ENCODE measurements around the gene GABRG3. TPM values are rescaled to one million over a fixed set of nuclear protein-coding genes. Genes with fewer than 3 reads are reported as not detected.

Gene GABRG3
- polyA plus RNA-seq (2013, experiment 1 of 2; ENCODE audit: insufficient read length): 0.16 TPM
- polyA plus RNA-seq (2013, experiment 2 of 2; ENCODE audit: insufficient read length): 0.32 TPM

- peak; percentile 22 for DNase-seq
Observed at GRCh38 chr15:26970712-26971210, at the start of gene GABRG3. TSS of gene GABRG3 (plus strand) at chr15:26971181.

GRCh38 chr15:26921433-26921832, 49.5 kb upstream of the GABRG3 start:
- no peak for DNase-seq

GRCh38 chr15:26926081-26926480, 44.9 kb upstream of the GABRG3 start:
- no peak for DNase-seq

GRCh38 chr15:26928051-26928450, 42.9 kb upstream of the GABRG3 start:
- DNase-seq: peak; percentile 6

GRCh38 chr15:26929588-26929987, 41.4 kb upstream of the GABRG3 start:
- no peak for DNase-seq

- no peak for DNase-seq
Observed at GRCh38 chr15:26934848-26935247, 36.1 kb upstream of the GABRG3 start.

- no peak for DNase-seq
Observed at GRCh38 chr15:26935322-26935721, 35.7 kb upstream of the GABRG3 start.

GRCh38 chr15:26936502-26936901, 34.5 kb upstream of the GABRG3 start:
- no peak for DNase-seq

- no peak for DNase-seq
Observed at GRCh38 chr15:26937134-26937533, 33.8 kb upstream of the GABRG3 start.

- DNase-seq: no peak
Observed at GRCh38 chr15:26939398-26939797, 31.6 kb upstream of the GABRG3 start.

- DNase-seq: peak; percentile 4
Observed at GRCh38 chr15:26941489-26941888, 29.5 kb upstream of the GABRG3 start.

GRCh38 chr15:26943866-26944265, 27.1 kb upstream of the GABRG3 start:
- peak; percentile 22 for DNase-seq

- peak; percentile 5 for DNase-seq
Observed at GRCh38 chr15:26945046-26945445, 25.9 kb upstream of the GABRG3 start.

- DNase-seq: no peak
Observed at GRCh38 chr15:26950001-26950400, 21.0 kb upstream of the GABRG3 start.

GRCh38 chr15:26954403-26954802, 16.6 kb upstream of the GABRG3 start:
- no peak for DNase-seq

GRCh38 chr15:26967719-26968269, 3.2 kb upstream of the GABRG3 start:
- DNase-seq: peak; percentile 76

- no peak for DNase-seq
Observed at GRCh38 chr15:26968806-26969205, 2.2 kb upstream of the GABRG3 start.

GRCh38 chr15:26971271-26972018, 464 bp downstream of the GABRG3 start:
- DNase-seq: peak; percentile 6

GRCh38 chr15:26972636-26973035, 1.7 kb downstream of the GABRG3 start:
- peak; percentile 13 for DNase-seq

GRCh38 chr15:26974120-26974780, 3.3 kb downstream of the GABRG3 start:
- DNase-seq: peak; percentile 32

GRCh38 chr15:26981492-26981891, 10.5 kb downstream of the GABRG3 start:
- DNase-seq: no peak

- no peak for DNase-seq
Observed at GRCh38 chr15:26983822-26984221, 12.8 kb downstream of the GABRG3 start.

- no peak for DNase-seq
Observed at GRCh38 chr15:26985050-26985449, 14.1 kb downstream of the GABRG3 start.

- DNase-seq: no peak
Observed at GRCh38 chr15:26996250-26996649, 25.3 kb downstream of the GABRG3 start.
